GM21737 (cell line): Measurements from ENCODE around the gene RHBDD1.
A peak's percentile ranks its signal among the peaks of the same experiment; 100 is the strongest.

Source experiments
- ATAC-seq: cut with Tn5 transposase; IDR thresholded peaks from one replicate; pipeline ENCODE4 v1.9.1; 2021; ENCODE audit warnings: mild to moderate bottlenecking, moderate library complexity; ENCODE audit not compliant: unreplicated experiment

Gene RHBDD1

DNA sequence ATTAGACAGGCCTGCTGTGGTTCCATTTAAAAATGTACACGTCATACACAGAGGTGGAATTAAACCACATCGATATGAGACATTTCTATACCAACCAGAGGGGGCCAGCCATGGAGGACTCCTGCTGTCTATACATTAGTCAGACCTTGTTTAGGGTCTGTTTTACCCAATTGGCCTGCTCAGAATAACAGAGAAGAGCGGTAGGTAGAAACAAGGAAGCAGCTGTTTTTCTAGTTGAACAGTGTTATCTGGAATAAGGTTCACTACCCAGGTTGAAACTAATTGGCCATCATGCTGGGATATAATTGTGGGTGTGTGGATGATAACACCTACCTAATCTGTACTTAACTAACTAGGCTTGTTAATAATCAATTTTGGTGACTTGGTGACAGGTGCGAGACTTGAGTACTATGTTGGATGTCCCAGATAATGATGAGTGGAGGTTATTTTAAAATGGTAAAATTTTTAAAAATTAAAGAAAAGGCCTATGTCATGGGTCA, 47.5 kb downstream of the RHBDD1 start:
- no peak for ATAC-seq

DNA sequence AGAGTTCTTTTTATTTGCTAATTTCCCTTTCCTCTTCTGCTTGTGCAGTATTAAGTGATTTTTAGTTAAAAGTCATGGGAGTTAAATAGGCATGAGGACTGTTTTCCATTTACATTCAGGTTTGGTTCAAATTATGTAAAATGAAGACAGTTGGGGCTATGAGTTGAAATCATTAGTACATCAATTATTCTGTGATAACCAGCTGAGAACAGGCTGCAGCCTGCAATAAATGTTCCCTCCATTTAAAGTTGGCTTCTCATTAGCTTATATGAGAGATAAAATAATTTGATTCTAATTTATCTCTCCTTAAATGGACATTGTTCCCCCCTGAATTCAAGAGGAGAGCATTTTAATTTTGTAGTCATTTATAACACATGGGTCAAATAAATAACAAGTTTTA, 48.3 kb downstream of the RHBDD1 start:
- no peak for ATAC-seq

GRCh38 chr2:226885769-226886435, 50.0 kb downstream of the RHBDD1 start:
- ATAC-seq = no peak

DNA sequence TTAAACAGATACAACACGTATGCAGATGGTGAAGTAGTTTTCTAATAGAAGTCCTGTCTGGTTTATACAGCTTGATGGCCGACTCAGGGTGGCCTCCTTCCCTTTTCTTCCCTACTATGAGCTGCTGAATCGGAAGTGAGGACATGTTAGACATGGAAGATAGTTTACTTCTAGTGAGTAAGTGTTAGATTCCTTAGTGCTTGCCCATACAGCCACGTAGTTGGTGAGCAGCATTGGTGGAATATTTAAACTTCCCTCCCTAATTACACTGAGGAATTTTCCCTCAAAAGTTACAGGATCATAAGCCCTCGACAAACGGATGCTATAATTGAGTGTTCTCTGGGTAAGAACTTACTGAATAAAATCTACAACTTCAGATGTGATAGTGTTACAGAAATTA, 52.1 kb downstream of the RHBDD1 start:
- ATAC-seq = no peak

- no peak for ATAC-seq
Measured at GRCh38 chr2:226888378-226888965, 52.6 kb downstream of the RHBDD1 start.

DNA sequence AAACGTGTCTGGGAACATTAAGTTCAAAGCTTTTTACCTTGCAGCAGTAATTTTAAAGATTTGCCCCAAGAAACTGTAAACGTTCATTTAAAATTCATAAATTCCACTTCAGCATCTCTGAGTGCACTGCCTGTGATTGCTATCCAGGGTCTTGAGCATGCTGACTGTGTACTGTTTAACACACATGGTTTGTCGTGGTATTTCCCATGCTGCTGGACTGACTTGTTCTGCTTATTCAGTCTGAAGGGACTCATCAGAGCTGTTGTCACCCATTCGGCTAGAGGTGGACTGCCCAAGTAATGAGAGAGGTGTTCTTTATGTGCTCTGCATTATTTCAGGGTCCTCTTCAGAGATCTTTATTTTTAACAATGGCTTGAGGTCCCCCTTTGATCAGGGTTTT, 53.1 kb downstream of the RHBDD1 start:
- ATAC-seq = no peak

- ATAC-seq = no peak
Measured at GRCh38 chr2:226890286-226890685, 54.4 kb downstream of the RHBDD1 start.

- ATAC-seq = no peak
Measured at GRCh38 chr2:226891780-226892590, 56.1 kb downstream of the RHBDD1 start.

DNA sequence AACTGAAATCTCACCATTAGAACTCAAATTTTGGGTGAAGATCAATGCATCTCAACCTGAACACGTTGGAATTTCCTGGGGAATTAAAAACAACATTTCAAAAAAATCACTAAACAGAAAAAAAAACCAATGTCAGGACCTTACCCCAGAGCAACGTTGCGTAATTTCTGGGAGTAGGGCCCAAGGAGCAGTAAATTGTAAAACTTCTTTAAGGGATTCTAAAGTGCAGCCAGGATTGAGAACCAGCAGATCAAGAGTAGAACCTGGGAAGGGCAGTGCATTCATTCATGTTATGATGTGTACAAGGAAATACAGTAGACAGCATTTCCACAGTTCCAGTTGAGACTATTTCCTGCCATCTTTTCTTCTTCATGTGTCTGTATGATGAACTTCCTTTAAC, 56.9 kb downstream of the RHBDD1 start:
- ATAC-seq = no peak

GRCh38 chr2:226893216-226893615, 57.4 kb downstream of the RHBDD1 start:
- no peak for ATAC-seq

GRCh38 chr2:226894752-226895151, 58.9 kb downstream of the RHBDD1 start:
- ATAC-seq = no peak

- ATAC-seq = no peak
Measured at GRCh38 chr2:226895579-226895978, 59.7 kb downstream of the RHBDD1 start.

DNA sequence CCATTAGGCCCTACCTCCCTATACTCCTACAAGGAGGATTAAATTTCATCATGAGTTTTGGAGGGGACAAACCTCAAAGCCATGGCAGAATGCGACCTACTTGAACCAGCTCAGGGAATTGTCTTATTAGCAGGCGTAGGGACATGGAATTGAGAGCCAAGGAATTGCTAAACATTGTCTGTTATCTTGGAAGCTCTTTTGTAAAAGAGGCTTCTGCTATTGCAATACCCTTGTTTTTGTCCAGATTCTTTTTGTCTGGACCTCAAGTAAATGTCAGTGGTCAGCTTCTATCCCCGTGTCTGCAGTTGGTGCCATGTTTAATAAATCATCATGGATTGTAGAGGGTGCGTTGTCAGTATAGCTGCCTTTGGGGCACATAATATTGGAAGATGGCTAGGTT, 62.3 kb downstream of the RHBDD1 start:
- ATAC-seq = no peak

- ATAC-seq = no peak
Measured at GRCh38 chr2:226898897-226899296, 63.0 kb downstream of the RHBDD1 start.

DNA sequence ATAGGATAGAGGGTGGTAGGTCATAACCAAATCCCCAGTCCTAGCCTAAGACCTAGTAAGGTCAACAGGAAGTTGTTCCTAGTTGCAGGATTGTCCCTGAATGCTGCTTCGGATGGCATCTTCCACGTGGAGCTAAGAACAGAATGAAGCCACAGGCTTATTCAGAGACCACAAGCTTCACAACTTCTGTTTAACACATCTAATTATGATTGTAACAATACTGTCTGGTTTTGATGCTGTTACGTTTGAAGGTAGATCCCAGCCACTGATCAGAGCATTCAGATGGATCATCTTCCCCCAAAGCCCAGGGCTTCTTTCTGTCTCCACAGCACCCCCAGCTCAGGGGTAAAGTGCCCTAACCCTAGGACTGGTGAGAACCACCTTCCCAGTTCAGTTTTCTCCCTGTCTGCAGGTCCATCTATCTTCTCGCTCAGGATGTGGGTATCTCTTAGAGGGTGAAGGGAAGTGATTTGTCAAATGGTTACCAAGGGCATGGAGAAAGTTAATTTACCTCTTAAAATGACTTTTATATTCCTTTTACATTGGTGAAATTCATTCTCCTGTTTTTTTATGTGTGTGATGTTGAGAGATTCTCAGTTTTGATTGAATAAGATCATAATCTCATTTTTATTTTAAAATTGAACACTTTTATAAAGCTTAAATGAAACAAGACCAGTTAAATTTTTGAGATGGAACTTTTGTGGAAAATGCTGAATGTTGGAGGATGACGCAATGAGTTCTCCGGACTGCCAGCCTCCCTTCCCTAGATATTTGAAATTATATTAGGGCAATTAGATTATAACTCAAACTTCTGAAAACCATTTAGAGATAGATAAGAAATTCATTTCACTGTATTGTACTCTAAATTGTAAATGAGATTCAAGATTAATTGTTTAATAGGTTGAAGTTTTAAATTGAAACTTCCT, 66.5 kb downstream of the RHBDD1 start:
- ATAC-seq = no peak

GRCh38 chr2:226903179-226903578, 67.3 kb downstream of the RHBDD1 start:
- no peak for ATAC-seq

DNA sequence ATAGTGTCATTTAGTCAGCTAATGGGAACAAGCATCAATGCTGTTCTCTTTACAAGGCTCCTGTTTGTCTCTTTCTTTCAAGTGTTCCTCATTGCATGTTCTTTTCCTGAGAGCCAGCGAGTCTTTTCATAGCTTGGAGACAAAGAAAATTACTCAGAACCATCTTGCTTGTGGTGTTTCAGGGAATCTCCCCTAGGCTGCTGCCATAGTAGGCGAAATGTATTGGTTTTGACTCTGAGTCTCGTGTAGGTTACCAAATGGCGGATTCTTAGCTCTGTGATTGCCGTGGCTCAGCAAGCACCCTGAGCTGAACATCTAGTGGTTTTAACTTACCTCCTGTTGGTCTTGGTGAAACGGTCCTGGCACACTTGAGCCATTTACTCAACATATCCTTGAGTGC, 68.7 kb downstream of the RHBDD1 start:
- ATAC-seq = no peak

DNA sequence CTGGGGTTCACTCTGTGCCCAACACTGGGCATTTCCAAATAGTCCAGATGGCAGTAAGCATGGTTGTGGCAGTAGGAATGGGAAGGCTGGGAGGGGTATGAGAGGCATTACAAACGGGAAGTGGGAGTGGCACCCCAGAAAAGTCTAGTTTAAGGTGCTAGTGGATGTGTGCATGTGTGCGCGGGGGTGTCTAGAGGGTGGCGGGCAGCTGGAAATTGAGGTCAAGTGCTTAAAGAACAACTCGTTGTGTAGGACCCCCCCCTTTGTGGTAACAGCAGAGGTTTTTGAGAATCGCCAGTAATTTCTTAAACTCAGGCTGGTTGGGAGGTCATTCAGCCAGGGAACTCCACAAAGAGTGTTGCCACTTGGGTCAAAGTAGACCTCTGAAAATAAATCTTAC, 69.9 kb downstream of the RHBDD1 start:
- peak; percentile 26 for ATAC-seq

GRCh38 chr2:226906163-226906693, 70.4 kb downstream of the RHBDD1 start:
- ATAC-seq = peak; percentile 77

GRCh38 chr2:226909126-226909525, 73.3 kb downstream of the RHBDD1 start:
- ATAC-seq = no peak

DNA sequence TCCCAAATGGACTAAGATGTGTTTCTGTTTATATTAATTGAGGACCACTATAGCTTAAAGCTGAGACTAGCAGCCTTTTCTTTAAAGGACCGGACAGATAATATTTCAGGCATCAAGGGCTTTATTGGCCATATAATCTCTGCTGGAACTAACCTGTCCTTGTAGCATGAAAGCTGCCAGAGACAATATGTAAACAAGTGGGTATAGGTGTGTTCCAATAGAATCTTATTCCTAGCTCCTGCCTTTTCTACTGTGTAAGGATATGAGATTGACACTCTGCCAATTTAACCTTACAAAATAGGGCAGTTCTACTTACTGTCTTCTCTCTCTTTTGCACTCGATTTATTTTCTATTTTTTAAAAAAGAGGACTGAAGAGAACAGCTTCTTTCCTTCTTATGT, 74.0 kb downstream of the RHBDD1 start:
- no peak for ATAC-seq
